Adrenal gland (tissue), 5 donors: ENCODE data around the gene CGNL1.

Source experiments
- POLR2A ChIP-seq, 2 donors: fragments of 450-650 bp; IDR thresholded peaks; one replicate each; pipeline ENCODE4 v1.6.1; 2017; ENCODE audit warnings: antibody characterized with exemption in 2 of 2, mild to moderate bottlenecking in 2 of 2, moderate library complexity in 1 of 2
- TF ChIP-seq, protein P1 (sequence below), 6 experiments: fragments of 450-650 bp in 4 of 6; fragments of 200-600 bp in 2 of 6; sonication (generic) in 1 of 6; IDR thresholded peaks; 1 replicate in 5 of 6; 2 replicates in 1 of 6; pipeline versions ENCODE4 v1.5.1 to v1.8.0; 2016 to 2021; ENCODE audit warnings: antibody characterized with exemption in 6 of 6, mild to moderate bottlenecking in 2 of 6, moderate library complexity in 1 of 6
- donor health status: DM: no; HTN: no; CAD: no.

DNA sequence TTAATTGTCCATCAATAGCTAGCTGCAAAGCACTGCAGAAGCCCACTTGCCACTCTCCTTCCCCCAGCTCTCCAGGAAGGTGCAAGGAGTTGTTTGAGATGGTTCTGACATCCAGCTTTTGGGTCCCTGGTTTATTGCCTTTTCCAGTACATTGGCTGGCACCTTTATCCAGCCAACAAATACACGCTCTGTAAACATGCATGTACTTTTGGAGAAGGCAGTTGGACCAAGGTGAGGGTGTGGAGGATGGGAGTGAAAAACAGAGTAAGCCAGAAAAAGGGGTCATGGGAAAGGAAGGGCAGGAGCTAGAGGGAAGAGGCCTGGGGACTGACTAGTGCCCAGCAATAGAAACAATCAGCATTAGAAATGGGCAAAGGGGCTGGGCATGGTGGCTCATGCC, 102.7 kb downstream of the CGNL1 start:
- TF ChIP-seq, protein P1, sequence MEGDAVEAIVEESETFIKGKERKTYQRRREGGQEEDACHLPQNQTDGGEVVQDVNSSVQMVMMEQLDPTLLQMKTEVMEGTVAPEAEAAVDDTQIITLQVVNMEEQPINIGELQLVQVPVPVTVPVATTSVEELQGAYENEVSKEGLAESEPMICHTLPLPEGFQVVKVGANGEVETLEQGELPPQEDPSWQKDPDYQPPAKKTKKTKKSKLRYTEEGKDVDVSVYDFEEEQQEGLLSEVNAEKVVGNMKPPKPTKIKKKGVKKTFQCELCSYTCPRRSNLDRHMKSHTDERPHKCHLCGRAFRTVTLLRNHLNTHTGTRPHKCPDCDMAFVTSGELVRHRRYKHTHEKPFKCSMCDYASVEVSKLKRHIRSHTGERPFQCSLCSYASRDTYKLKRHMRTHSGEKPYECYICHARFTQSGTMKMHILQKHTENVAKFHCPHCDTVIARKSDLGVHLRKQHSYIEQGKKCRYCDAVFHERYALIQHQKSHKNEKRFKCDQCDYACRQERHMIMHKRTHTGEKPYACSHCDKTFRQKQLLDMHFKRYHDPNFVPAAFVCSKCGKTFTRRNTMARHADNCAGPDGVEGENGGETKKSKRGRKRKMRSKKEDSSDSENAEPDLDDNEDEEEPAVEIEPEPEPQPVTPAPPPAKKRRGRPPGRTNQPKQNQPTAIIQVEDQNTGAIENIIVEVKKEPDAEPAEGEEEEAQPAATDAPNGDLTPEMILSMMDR (IDR thresholded peaks at IDR 0.05), result no peak
- TF ChIP-seq POLR2A (IDR thresholded peaks at IDR 0.05), result no peak
